Inflammatory macrophage treated with lipopolysaccharide for 4 hours (primary cell): ENCODE measurements around the gene CEBPB.
A peak's percentile ranks its signal among the peaks of the same experiment; 100 is the strongest.

ENCODE experiments used
- DNase-seq: peaks from one replicate; pipeline ENCODE4 v3.0.0-alpha.2; 2020

Gene CEBPB

GRCh38 chr20:50214226-50215024 is 23.8 kb downstream of the CEBPB start:
- DNase-seq, result no peak

GRCh38 chr20:50215101-50215690 is 24.6 kb downstream of the CEBPB start:
- no peak for DNase-seq

GRCh38 chr20:50215926-50216325 is 25.3 kb downstream of the CEBPB start:
- no peak for DNase-seq

DNA sequence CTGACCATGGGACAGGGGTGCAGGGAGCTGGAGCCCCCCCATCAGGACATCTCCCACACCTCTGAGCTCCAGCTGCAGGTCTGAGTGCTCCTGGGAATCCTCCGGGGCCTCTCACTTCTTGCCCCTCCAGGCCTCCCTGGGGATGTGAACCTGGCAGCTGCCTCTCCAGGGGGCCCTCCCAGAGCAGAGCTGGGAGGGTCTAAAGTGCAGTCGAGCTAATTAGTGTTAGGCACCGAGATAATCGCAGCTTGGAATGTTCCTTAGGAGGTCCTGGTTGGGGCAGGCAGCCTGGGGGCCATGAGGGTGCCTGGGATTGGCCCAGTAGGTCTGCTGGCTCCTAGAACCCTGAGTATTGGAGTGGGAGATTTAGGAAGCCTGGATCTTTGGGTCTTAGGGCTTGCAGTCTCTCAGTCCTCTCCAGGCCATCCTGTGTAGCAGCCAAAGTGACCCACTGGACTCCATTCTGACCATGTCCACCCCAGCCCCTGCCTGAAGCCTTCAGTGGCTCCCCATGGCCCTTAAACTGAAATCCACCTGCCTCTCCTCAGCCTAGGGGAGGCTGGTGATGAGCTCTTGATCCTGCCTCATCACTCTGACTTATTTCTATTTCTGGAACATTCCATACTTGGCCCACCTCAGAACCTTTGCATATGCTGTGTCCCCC is 26.0 kb downstream of the CEBPB start:
- DNase-seq, result no peak

DNA sequence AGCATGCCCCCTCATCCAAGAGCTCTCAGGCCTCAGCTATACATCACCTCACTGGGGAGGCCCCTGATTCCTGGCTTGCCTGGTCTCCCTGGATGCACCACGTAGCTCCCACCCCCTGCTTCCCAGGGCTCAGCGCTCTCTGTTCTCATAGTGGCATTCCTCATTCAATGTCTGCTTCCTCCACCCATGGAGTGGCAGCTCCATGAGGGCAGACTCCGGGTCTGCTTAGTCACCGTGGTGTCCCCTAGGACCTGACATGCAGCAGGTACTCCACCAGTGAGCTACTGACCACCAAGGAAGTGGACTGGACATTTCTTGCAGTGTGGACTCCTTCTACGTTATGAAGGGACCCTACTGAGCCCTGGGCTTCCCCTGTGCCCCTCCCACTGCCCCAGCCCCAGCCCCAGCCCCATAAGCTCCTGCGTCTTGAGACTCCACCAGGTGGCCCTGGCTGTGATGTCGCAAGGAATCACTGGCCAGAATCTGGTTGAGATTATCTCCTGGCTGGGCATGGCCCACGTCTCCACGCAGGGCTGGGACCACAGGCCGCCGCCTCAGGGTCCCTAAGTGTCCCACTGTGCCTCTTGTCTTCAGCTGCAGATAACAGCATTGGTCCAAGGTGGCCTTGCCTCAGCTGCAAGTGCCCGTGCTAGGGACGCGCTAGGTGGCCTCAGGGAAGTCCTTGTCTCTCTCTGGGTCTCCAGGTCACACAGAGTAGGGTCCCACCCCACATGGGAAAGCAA is 26.7 kb downstream of the CEBPB start:
- DNase-seq, result no peak

DNA sequence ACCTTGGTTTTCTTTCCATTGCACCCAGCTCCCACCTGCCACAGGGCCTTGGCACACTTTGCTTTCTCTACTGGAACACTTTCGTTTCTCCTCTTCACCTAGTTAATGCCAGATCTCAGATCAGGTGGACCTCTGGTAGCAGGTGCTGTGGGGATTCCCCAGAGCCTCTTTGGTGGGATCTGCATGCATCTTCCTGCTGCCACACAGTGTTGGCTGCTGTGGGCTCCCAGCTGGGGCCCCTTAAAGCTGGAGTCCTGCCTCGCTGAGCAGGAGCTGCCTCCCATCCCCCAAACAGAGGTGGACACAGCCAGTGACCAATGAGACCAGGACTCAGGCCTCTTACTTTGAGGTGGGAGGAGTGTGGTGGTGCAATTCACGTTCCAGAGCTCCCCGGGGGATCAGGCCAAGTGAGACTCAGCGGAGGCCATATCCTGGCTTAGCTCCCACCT is 28.4 kb downstream of the CEBPB start:
- no peak for DNase-seq

- peak; percentile 30 for DNase-seq
Observed at GRCh38 chr20:50219600-50219999, 29.0 kb downstream of the CEBPB start.

- peak; percentile 79 for DNase-seq
Observed at GRCh38 chr20:50220093-50220893, 29.7 kb downstream of the CEBPB start.

- DNase-seq, result peak; percentile 61
Observed at GRCh38 chr20:50220894-50221365, 30.3 kb downstream of the CEBPB start.

DNA sequence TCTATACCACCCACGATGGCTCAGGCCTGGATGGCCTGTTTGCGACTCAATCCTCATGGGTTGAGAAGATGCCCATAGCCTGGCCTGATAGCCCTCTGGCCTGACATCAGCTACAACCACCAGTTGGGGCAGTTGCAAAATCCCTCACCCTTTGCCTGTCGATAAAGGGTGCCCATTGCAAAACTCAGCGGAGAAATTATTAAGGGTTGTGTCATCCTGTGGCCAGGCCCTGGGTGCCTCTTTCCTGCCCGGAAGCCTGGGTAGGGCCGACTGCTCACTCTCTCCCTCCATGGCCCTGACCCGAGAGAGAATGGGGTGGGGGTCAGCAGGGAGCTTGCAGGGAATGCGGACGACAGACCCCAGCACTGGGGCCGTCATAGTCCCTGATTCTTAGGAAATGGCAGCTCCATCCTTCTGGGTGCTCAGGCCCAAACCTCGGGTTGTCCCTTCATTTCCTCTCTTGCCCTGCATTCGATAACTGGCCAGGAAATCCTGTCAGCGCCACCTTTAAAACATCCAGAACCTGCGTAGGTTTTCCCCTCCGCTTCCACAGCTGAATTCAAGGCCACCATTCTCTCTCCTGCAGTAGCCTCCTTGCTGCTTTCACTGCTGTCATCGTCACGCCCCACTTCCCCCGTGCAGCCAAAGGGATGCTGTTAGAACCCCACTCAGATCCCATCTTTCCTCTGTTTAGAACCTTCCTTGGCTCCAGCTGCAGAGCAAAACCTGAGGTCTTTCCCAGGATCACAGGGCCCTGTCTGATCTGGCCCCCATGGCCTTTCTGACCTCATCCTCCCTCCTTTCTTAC is 31.1 kb downstream of the CEBPB start:
- peak; percentile 98 for DNase-seq

- peak; percentile 59 for DNase-seq
Observed at GRCh38 chr20:50222309-50223038, 31.8 kb downstream of the CEBPB start.

GRCh38 chr20:50223039-50224005 is 32.7 kb downstream of the CEBPB start:
- peak; percentile 67 for DNase-seq

DNA sequence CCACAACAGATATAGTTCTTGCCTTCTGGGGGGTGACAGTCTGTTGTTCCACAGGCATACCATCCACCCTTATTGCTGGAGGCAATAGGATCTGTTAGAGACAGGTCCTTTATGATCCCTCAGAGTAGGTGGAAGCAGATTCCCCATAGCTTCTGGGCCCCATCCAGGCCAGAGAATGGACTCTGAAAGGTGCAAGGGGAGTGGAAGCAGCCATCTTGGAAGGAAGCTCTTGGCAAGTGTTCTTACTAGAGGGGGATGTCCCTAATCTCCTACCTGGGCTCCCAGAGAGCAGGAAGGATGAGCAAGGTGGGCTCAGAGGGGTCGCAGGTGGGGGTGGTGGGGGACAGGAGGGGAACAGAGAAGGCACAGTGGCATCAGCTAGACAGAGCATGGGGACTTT is 33.4 kb downstream of the CEBPB start:
- no peak for DNase-seq

DNA sequence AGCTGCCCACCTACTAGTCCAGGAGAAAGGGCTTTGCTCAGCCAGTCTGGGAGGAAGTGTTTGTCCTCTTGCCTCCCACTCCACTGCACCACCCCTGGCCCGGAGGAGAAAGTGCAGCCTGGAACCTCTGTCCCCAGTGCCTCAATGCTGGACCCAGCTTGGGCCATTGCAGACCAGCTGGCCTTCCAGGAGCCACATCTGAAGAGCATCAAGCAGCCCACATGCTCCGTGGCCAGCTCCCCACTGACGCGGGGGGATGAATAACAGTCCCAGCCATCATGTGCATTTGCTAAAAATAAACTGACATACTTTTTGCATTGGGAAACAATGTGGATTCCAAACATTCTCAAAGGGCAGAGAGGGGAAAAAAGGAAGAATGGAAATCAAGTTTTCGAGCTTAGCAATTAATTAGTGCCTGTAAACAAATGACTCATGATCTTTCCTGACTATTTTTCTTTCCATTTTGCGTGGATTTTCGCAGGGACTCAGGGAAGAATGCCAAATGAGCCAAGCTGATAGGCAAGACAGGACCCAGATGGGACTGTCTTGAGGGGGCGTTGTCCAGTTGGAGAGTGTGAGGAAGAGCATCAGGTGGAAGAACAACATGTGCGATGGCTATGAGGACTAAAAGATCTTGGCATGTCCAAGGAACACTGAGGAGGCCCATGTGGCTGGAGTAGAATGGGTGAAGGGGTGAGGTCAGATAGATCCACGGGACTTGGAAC is 34.1 kb downstream of the CEBPB start:
- DNase-seq, result peak; percentile 98

- peak; percentile 98 for DNase-seq
Observed at GRCh38 chr20:50226093-50226974, 35.7 kb downstream of the CEBPB start.

- peak; percentile 65 for DNase-seq
Observed at GRCh38 chr20:50227506-50227905, 36.9 kb downstream of the CEBPB start.

DNA sequence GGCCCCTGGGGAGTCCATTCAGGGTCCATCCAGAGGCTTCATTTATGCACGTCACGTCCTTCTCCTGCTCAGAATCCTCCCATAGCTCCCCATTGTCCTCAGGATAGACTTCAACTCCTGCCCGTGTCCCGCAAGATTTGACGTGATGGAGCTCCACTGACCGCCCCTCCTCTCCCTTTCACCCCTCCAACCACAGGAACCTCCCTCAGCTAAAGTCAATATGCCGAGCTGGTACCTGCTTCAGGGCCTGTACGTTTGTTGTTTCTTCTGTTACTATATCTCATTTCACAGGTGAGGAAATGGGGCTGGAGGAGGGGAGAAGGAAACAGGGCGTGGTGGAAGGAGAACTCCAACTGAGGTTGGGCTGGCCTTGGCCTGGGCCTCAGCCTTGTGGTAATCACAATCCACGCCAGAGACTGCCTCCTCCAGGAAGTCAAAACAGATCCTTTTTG is 38.6 kb downstream of the CEBPB start:
- DNase-seq, result peak; percentile 43
